A172 (cell line): ENCODE results near the gene ZBTB34. TPM values are rescaled to one million over a fixed set of nuclear protein-coding genes. Genes with fewer than 3 reads are reported as not detected.
A peak's percentile ranks its signal among the peaks of the same experiment; 100 is the strongest.

ENCODE experiments used
- DNase-seq: peaks from one replicate; pipeline ENCODE4 v3.0.0-alpha.2; 2015; ENCODE audit warnings: low spot score
- total RNA-seq: library from RNA; depleted of rRNA; stranded (reverse); fragments of >200 nt; shearing (Covaris generic); gene quantifications from 2 replicates; pipeline ENCODE4 v1.2.3, GENCODE V29; 2014

Gene ZBTB34
- total RNA-seq, 1 experiment from 2014 or later: 5.5 TPM

GRCh38 chr9:126842977-126843799, 17.3 kb upstream of the ZBTB34 start:
- no peak for DNase-seq

- DNase-seq: peak; percentile 97
Observed at GRCh38 chr9:126844085-126844484, 16.4 kb upstream of the ZBTB34 start.

GRCh38 chr9:126847051-126847450, 13.4 kb upstream of the ZBTB34 start:
- no peak for DNase-seq

GRCh38 chr9:126849591-126850225, 10.7 kb upstream of the ZBTB34 start:
- no peak for DNase-seq

GRCh38 chr9:126851286-126851880, 9.1 kb upstream of the ZBTB34 start:
- no peak for DNase-seq

- DNase-seq: no peak
Observed at GRCh38 chr9:126852086-126852688, 8.3 kb upstream of the ZBTB34 start.

- no peak for DNase-seq
Observed at GRCh38 chr9:126853667-126854066, 6.8 kb upstream of the ZBTB34 start.

- no peak for DNase-seq
Observed at GRCh38 chr9:126854734-126855133, 5.7 kb upstream of the ZBTB34 start.

GRCh38 chr9:126856326-126856877, 4.0 kb upstream of the ZBTB34 start:
- no peak for DNase-seq

- DNase-seq: no peak
Observed at GRCh38 chr9:126857261-126857960, 3.0 kb upstream of the ZBTB34 start.

- no peak for DNase-seq
Observed at GRCh38 chr9:126859111-126859510, 1.3 kb upstream of the ZBTB34 start.

- DNase-seq: no peak
Observed at GRCh38 chr9:126860757-126861466, 473 bp downstream of the ZBTB34 start.

GRCh38 chr9:126861707-126862103, 1.3 kb downstream of the ZBTB34 start:
- DNase-seq: no peak

GRCh38 chr9:126862104-126862761, 1.8 kb downstream of the ZBTB34 start:
- no peak for DNase-seq

GRCh38 chr9:126864771-126865170, 4.3 kb downstream of the ZBTB34 start:
- DNase-seq: no peak

GRCh38 chr9:126869368-126869767, 8.9 kb downstream of the ZBTB34 start:
- DNase-seq: no peak

GRCh38 chr9:126872516-126872915, 12.1 kb downstream of the ZBTB34 start:
- DNase-seq: no peak

- no peak for DNase-seq
Observed at GRCh38 chr9:126874546-126875314, 14.3 kb downstream of the ZBTB34 start.

- DNase-seq: no peak
Observed at GRCh38 chr9:126875756-126876510, 15.5 kb downstream of the ZBTB34 start.
